Immature natural killer cell (primary cell): ENCODE data around the gene CYRIA. TPM values are rescaled to one million over a fixed set of nuclear protein-coding genes. Genes with fewer than 3 reads are reported as not detected.
A peak's percentile ranks its signal among the peaks of the same experiment; 100 is the strongest.

Experiments used
- DNase-seq, 3 donors: peaks; one replicate each; pipeline ENCODE4 v3.0.0; 2022; ENCODE audit warnings: mixed read lengths in 1 of 3
- H3K27ac Mint-ChIP-seq, 6 donors: one replicate each; pipeline ENCODE4 v1.8.0; 2020; ENCODE audit warnings: mixed read lengths in 6 of 6, mild to moderate bottlenecking in 5 of 6, inconsistent platforms in 4 of 6, moderate library complexity in 3 of 6
- H3K27me3 Mint-ChIP-seq, 3 donors: one replicate each; pipeline ENCODE4 v1.8.0; 2020 to 2021; ENCODE audit warnings: low read depth in 3 of 3, mild to moderate bottlenecking in 3 of 3, mixed read lengths in 3 of 3, moderate library complexity in 3 of 3, inconsistent platforms in 1 of 3
- H3K36me3 Mint-ChIP-seq, 3 donors: one replicate each; pipeline ENCODE4 v1.8.0; 2020; ENCODE audit warnings: mixed read lengths in 3 of 3, inconsistent platforms in 2 of 3, mild to moderate bottlenecking in 2 of 3
- H3K4me1 Mint-ChIP-seq, 2 donors: one replicate each; pipeline ENCODE4 v1.8.0; 2020; ENCODE audit warnings: inconsistent platforms in 2 of 2, mild to moderate bottlenecking in 2 of 2, mixed read lengths in 2 of 2, moderate library complexity in 1 of 2
- H3K4me3 Mint-ChIP-seq, 5 donors: one replicate each; pipeline ENCODE4 v1.8.0; 2020; ENCODE audit warnings: mild to moderate bottlenecking in 5 of 5, mixed read lengths in 5 of 5, inconsistent platforms in 3 of 5, moderate library complexity in 3 of 5
- H3K9me3 Mint-ChIP-seq, 6 donors: one replicate each; pipeline ENCODE4 v1.8.0; 2020; ENCODE audit warnings: mild to moderate bottlenecking in 6 of 6, mixed read lengths in 6 of 6, inconsistent platforms in 4 of 6, moderate library complexity in 3 of 6
- polyA plus RNA-seq, 3 donors: library from polyadenylated mRNA; unstranded; fragments of 300-500 nt; fragmentation: Illumina TruSeq; gene quantifications; one replicate each; pipeline ENCODE4 v1.2.3, GENCODE V29; 2021

Gene CYRIA
- polyA plus RNA-seq, 3 donors from 2014 or later = 24.0 to 41.8 (median 25.3) TPM

DNA sequence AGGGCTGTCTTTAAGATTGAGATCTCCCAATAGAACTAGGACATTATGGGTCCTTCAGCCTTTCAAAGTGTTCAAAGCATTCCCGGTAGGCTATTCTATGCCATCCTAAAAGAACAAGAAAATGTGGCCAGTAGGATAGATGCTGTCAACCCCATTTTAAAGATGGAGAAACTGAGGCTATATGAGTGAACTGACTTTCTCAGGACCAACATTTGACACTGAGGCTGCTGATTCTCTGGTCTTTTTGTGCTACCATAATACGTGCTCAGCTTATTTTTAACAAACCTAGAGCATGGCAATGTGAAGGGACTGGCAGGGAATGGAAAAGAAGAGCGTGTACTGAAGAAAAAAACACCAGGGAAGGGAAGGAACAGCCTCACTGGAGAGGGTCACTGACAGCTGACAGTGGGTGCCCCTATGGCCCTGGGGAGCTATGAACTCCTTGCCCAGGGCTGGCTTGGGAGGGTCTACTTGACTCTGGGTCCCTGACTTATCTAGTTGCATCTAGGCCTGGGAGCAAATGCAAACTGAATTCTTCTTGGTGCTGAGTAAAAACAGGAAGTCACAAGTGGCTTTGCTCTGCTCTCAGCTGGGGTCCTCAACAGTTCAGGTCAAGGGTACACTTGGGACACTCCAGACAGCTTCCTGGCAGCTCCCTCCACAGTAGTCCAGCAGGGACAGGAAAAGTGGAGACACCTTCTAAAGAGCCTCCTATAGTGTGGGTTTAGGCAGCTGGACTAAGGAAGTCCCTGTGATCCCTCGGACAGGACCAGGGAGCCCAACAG, 2.3 kb downstream of the CYRIA start:
- Mint-ChIP-seq H3K27me3 (peaks cover 6 to 15% (median 15%) of the 10 kb centered on the region in 3 donors), H3K4me3 (peak overlapping the region; percentile 89 to 97 (median 90)), H3K36me3 (peaks cover 3 to 10% (median 3%) of the 10 kb centered on the region in 3 donors), H3K4me1 (peaks cover 78 to 81% of the 10 kb centered on the region in 2 donors), H3K9me3 (no peaks in the 10 kb centered on the region), H3K27ac (peak overlapping the region; percentile 88 to 98 (median 94))
- peak in 2 of 3 donors; percentile 24 to 30 for DNase-seq

DNA sequence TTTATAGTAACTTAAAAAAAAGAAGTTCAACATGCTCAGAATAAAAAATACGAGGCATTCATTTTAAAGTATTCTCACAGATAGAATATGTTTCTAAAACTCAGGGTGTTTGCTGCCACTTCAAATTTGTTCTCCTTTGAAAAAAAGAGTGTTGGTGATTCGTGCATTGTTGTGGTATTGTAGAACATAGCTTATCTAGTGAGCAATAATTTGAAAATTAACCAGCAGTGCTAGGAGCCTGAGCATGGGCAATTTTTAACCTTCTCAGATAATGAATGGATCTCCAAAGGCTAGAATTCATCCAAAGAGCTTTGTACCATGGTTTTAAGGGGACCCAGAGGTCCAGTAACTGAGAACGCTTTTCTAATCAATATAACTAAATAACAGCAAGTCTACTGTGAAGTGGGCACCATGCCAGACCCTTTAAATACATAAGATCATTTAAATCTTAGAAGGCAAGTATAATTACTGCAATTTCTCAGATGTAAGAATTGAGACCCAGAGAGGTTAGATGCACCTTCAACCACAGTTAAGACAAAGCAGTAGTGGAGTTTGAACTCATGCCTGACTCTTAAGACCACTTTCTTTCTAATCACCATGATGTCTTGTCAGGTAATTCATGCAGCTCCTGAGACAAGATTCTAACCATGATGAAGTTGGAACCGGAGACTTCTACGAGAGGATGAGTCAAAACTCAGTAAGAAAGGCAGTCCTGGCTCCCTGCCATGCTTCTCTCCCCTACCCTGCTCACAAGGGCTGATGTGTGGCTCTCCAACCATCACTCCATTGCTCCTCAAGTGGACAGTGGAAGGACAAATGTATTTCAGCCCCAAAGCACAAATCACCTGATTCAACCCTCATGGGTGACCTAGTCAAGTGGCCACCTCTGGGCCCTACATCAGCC, 3.4 kb downstream of the CYRIA start:
- H3K36me3 Mint-ChIP-seq = peaks cover 3 to 10% (median 3%) of the 10 kb centered on the region in 3 donors
- H3K27me3 Mint-ChIP-seq = peaks cover 6 to 15% (median 9%) of the 10 kb centered on the region in 3 donors
- no peaks in the 10 kb centered on the region for H3K9me3 Mint-ChIP-seq
- H3K4me3 Mint-ChIP-seq = peak overlapping the region; percentile 89 to 97 (median 90)
- peaks cover 88 to 89% of the 10 kb centered on the region in 2 donors for H3K4me1 Mint-ChIP-seq
- no peak for DNase-seq
- peak overlapping the region; percentile 88 to 98 (median 94) for H3K27ac Mint-ChIP-seq

DNA sequence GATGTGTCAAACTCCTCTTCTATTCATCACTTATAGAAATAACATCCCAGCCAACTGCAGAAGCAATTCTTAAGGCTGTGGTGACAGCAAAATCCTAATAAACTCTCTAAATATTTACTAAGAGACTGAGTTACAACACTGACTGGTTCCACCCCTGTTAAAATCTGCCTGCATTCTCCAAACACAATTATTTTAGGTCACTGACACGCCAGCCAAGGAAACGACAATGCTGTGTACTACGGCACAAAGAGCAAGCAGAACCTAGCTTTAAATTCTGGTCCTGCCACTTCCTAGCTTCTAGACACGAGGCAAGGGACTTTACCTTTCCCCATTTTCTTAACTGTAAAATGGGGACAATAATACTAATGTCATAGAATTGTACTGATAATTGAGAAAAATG, 4.1 kb downstream of the CYRIA start:
- peaks cover 6 to 15% (median 9%) of the 10 kb centered on the region in 3 donors for H3K27me3 Mint-ChIP-seq
- no peak for DNase-seq

DNA sequence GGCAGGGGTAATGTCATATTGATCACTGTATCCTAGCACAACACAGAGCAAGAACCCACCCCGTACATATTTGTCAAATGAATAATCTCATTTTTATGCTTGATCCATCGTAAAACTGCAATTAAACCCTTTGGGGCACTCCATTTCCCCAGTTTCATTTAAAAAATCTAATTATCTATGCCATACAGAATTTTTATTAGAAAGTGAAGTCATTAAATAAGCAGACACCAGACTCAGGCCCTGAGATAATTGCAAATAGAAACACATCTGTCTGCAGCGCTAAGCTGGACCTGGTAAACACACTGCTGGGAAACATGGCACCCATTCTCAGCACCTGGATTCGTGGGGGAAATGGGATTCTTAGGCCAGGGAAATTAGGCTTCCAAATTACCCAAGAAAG, 5.1 kb downstream of the CYRIA start:
- H3K27me3 Mint-ChIP-seq = peaks cover 3 to 10% (median 4%) of the 10 kb centered on the region in 3 donors
- peaks cover 95 to 96% of the 10 kb centered on the region in 2 donors for H3K4me1 Mint-ChIP-seq
- no peak for DNase-seq
- peak overlapping the region; percentile 36 to 94 (median 72) for H3K27ac Mint-ChIP-seq
- no peaks in the 10 kb centered on the region for H3K9me3 Mint-ChIP-seq
- H3K36me3 Mint-ChIP-seq = peaks cover 3 to 10% (median 7%) of the 10 kb centered on the region in 3 donors
- peak overlapping the region; percentile 15 to 51 (median 47) for H3K4me3 Mint-ChIP-seq

More for the DNA sequence above, 4.1 kb downstream of the CYRIA start:
- H3K4me3 Mint-ChIP-seq = peak overlapping the region; percentile 54 to 90 (median 89)
- H3K9me3 Mint-ChIP-seq = no peaks in the 10 kb centered on the region
- H3K27ac Mint-ChIP-seq = peak overlapping the region; percentile 73 to 94 (median 83)
- peaks cover 3 to 10% (median 7%) of the 10 kb centered on the region in 3 donors for H3K36me3 Mint-ChIP-seq
- peaks cover 93 to 94% of the 10 kb centered on the region in 2 donors for H3K4me1 Mint-ChIP-seq

DNA sequence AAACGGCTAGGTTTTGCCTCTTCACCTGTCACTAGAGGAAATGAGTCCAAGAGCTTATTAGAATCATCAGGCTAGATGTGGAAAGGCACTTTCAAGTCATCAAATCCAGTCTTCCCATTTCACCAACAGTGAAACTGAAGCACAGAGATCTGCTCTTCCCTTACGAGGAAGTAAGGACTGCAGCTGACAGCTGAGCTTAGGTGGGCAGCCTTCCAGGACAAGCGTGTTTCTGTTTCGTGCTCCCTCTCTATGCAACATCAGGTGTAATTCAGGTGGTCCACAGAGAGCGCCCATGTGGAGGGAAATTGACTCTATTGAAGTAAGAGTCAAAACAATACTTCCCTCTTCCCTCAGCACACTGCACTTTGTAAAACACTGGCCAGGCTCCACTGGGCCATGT, 5.5 kb downstream of the CYRIA start:
- peaks cover 99 to 100% of the 10 kb centered on the region in 2 donors for H3K4me1 Mint-ChIP-seq
- peak overlapping the region; percentile 15 to 51 (median 47) for H3K4me3 Mint-ChIP-seq
- H3K27ac Mint-ChIP-seq = peak overlapping the region; percentile 36 to 94 (median 72)
- H3K9me3 Mint-ChIP-seq = no peaks in the 10 kb centered on the region
- peaks cover 3 to 10% (median 7%) of the 10 kb centered on the region in 3 donors for H3K36me3 Mint-ChIP-seq
- peaks cover 3 to 7% (median 4%) of the 10 kb centered on the region in 3 donors for H3K27me3 Mint-ChIP-seq
- no peak for DNase-seq

DNA sequence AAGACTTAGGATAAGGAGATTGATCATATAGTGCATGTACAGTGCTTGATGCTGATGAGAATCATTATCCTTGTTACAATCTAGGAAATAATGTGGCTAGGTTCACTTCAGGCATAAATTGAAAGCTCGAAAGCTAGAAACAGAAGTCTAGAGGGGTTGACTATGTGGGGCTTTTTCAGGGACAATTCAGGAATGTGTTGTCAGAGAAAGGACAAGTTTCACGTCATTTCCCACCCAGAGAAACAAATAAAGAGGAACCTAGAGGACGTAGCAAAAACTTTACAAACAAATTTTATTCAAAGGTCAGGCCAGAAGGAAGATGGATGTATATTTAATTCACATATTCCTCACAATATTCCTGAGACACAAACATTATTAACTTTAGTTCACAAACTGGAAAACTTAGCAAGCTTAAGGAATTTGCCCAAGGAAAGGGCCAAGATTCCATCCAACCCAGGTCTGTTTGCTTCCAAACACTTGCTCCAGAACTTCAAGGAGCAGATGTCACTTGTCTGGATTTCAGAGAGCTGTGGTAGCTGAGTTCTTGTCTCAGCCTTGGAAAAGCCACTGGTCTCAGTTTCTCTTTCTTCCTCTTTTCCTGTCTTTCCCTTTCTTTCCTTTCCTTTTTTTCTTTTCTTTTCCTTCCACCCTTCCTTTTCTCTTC, 7.4 kb downstream of the CYRIA start:
- H3K9me3 Mint-ChIP-seq = no peaks in the 10 kb centered on the region
- H3K4me3 Mint-ChIP-seq = peak overlapping the region in 3 of 5 donors; percentile 53 to 55 (median 53)
- no peak for DNase-seq
- peaks cover 99 to 100% of the 10 kb centered on the region in 2 donors for H3K4me1 Mint-ChIP-seq
- H3K27me3 Mint-ChIP-seq = no peaks in the 10 kb centered on the region
- peak overlapping the region; percentile 71 to 94 (median 87) for H3K27ac Mint-ChIP-seq
- H3K36me3 Mint-ChIP-seq = peaks cover 3 to 10% (median 7%) of the 10 kb centered on the region in 3 donors

DNA sequence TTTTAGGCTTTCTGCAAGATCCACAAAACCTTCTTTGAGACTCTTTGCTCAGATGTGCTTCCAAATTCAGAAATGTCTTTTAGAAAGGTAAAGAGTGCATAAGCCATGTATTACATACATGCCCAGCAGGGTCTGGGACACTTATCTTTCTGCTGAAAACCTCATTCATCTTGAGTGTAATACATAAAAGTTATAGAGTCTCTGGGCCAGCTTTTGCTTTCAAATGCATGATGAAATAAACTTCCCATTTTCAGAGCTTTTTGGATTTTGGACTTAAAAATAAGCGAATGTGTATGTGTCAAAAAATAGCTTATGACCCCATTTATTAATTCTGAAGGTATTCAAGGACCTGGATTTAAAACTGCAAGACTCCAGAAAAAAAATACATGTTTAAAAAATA, 8.0 kb downstream of the CYRIA start:
- Mint-ChIP-seq H3K36me3 (peaks cover 3 to 10% (median 7%) of the 10 kb centered on the region in 3 donors), H3K4me3 (peak overlapping the region in 3 of 5 donors; percentile 27 to 75 (median 64))

DNA sequence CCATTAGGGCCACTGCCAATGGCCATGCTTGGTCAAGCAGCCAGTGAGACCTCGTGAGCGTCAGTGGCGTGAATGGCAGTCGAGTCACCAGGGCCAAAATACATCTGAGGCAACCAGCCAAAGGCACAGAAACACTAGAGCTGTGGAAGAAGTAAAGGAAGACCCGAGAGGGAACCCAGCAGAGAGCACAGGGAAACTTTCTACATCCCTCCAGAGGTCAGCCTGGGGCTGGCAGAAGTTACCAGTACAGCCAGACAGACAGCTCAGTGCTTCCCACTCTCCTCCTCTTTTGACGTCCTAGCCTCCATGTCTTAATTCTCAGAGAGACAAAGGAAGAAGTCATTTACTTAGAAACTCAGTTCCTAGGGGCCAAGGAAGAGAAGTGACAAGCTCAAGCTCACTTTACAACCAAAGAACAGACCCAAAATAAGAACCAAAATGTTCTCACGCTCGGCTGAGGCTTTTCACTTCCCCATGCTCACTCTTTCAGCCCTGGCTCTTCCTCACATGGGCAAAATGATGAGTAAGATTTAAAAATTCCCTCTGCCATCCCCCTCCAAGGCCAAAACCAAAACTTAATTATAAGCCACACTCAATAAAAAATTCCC, 8.7 kb downstream of the CYRIA start:
- no peak for DNase-seq
- H3K36me3 Mint-ChIP-seq = peaks cover 3 to 10% (median 7%) of the 10 kb centered on the region in 3 donors
- H3K27ac Mint-ChIP-seq = peak overlapping the region; percentile 76 to 94 (median 90)
- peaks cover 99 to 100% of the 10 kb centered on the region in 2 donors for H3K4me1 Mint-ChIP-seq
- no peaks in the 10 kb centered on the region for H3K9me3 Mint-ChIP-seq
- H3K27me3 Mint-ChIP-seq = no peaks in the 10 kb centered on the region
- H3K4me3 Mint-ChIP-seq = peak overlapping the region; percentile 13 to 75 (median 61)

More for the DNA sequence above, 8.0 kb downstream of the CYRIA start:
- Mint-ChIP-seq H3K9me3 (no peaks in the 10 kb centered on the region), H3K27me3 (no peaks in the 10 kb centered on the region), H3K27ac (peak overlapping the region; percentile 13 to 94 (median 86)), H3K4me1 (peaks cover 99 to 100% of the 10 kb centered on the region in 2 donors)
- DNase-seq = no peak

DNA sequence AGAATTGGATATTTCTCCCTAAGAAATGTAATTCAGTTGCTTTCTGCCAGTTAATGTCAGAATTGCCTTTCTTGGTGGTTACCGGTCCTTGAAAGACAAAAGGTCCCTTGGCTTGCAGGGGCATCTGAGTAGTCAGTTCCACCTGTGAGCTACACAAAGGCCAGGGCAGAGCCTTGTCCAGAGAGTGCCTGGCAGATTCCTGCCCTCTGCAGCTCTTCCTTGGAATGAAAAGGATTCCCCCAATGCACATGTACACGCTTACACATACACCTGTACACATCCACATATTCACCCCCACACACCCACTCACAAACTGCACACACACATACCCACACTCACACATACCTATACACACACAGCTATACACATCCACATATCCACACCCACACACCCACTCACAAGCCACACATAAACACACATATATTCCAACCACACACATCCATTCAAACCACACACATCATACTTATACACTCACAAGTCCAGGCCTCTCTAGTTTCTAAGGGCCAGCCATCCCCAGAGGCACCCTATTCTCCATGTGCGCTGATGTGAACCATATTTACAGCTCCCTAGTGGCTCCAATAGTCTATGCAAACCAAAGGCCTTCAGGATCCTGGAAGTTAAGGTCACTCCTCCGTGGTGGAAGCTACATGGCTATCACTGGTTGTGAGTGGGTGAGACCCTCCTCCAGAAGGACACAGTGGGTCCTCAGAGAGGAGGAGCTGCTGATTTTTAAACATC, 9.6 kb downstream of the CYRIA start:
- H3K9me3 Mint-ChIP-seq = no peaks in the 10 kb centered on the region
- peak overlapping the region; percentile 55 to 77 (median 64) for H3K4me3 Mint-ChIP-seq
- peaks cover 99 to 100% of the 10 kb centered on the region in 2 donors for H3K4me1 Mint-ChIP-seq

DNA sequence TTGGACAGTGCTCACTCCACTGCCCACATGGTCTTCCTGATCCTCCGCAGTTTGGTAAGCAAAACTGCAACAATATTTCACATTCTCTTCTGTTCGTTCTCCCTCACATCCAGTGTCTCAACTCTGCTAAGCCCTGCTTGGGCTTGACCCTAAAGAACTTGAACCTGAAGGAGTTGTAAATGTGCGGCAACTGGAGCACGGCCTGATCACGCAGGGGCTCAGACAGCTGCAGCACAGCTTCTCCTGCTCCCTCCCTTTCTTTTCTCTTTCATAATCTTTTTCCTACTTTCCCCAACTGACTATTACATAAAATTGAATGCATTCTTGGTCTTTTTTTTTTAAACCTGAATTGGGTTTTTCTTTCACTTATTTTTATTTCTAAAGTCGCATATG, 10.2 kb downstream of the CYRIA start:
- Mint-ChIP-seq H3K9me3 (no peaks in the 10 kb centered on the region), H3K36me3 (peaks cover 0 to 8% (median 4%) of the 10 kb centered on the region in 3 donors), H3K27me3 (no peaks in the 10 kb centered on the region), H3K27ac (peak overlapping the region; percentile 89 to 94 (median 92)), H3K4me3 (peak overlapping the region; percentile 23 to 77 (median 55)), H3K4me1 (peaks cover 99 to 100% of the 10 kb centered on the region in 2 donors)
- no peak for DNase-seq

More for the DNA sequence above, 9.6 kb downstream of the CYRIA start:
- no peak for DNase-seq
- H3K27ac Mint-ChIP-seq = peak overlapping the region; percentile 87 to 94 (median 92)
- peaks cover 0 to 8% (median 4%) of the 10 kb centered on the region in 3 donors for H3K36me3 Mint-ChIP-seq
- no peaks in the 10 kb centered on the region for H3K27me3 Mint-ChIP-seq

DNA sequence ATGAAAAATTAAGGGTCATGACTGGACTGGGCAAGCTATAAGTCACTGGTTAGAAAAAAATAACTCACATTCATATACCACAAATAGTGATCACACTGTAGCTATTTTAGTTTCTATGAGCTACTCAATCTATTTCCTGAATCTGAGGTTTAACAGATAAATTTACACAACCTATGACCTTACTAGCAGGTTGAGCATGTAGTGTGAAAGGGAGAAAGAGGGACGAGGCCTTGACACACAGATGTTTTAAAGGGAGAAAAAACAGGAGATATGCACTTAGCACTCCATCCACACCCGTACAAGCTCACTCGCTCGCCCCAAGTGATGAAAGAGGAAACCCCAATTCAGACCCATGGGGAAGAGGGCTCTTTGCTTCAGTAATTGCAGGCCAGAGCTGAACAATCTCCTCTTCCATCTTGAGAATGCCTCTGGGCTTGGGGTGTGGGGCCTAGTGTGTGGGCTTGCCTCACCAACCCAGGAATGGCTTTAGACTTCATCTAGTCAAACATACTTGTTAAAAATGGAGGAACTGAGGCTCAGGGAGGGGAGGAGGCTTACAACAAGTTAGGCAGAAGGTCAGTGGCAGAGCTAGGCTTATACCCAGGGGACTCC, 10.7 kb downstream of the CYRIA start:
- Mint-ChIP-seq H3K4me3 (peak overlapping the region; percentile 42 to 78 (median 76)), H3K27ac (peak overlapping the region; percentile 89 to 94 (median 92)), H3K9me3 (no peaks in the 10 kb centered on the region), H3K27me3 (no peaks in the 10 kb centered on the region), H3K4me1 (peaks cover 99 to 100% of the 10 kb centered on the region in 2 donors), H3K36me3 (peaks cover 0 to 8% (median 4%) of the 10 kb centered on the region in 3 donors)
- DNase-seq = no peak

DNA sequence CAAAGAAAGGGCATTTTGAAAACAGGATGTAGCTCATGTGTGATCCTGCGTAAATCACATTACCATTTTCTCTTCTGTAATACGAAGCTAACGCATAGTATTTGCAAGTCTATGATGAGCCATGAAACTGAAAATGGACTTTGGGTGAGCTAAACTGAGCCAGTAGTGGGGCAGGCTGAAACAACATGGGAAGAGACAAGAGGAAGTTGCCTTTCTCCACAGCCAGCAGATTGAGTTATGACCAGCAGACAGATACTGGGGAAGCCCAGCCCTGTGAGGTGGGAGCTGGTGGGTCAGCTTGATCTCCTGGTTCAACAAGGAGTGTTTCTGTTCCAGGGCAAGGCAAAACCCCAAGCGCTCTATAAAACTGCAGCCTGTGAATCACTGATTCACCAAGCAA, 11.8 kb downstream of the CYRIA start:
- Mint-ChIP-seq H3K4me3 (peak overlapping the region; percentile 64 to 77 (median 70)), H3K36me3 (peaks cover 0 to 6% (median 4%) of the 10 kb centered on the region in 3 donors), H3K27me3 (no peaks in the 10 kb centered on the region), H3K9me3 (no peaks in the 10 kb centered on the region), H3K27ac (peak overlapping the region; percentile 90 to 94 (median 93)), H3K4me1 (peaks cover 99 to 100% of the 10 kb centered on the region in 2 donors)
- DNase-seq = no peak
